ENCODE results near the gene SLC5A10.
"Not testable (repeated sequence)": the region's sequence is repeated elsewhere in the genome, so short reads cannot be mapped to it uniquely, and the experiment has no call there.

SLC5A10 gene

GRCh38 chr17:19013806-19014627 lies 62.1 kb downstream of the SLC5A10 start:
- DNase-seq (ENCODE audit: low read depth): no peak
- H3K4me3 ChIP-seq (ENCODE audit: low read depth, low read length): no peak overlapping the region

GRCh38 chr17:19014628-19015215 lies 62.8 kb downstream of the SLC5A10 start:
- H3K4me3 ChIP-seq (ENCODE audit: low read depth, low read length): no peak overlapping the region
- DNase-seq (ENCODE audit: low read depth): no peak

GRCh38 chr17:19015428-19015827 lies 63.5 kb downstream of the SLC5A10 start:
- DNase-seq (ENCODE audit: low read depth): no peak
- no peak overlapping the region for H3K4me3 ChIP-seq (ENCODE audit: low read depth, low read length)

GRCh38 chr17:19016297-19016696 lies 64.3 kb downstream of the SLC5A10 start:
- no peak overlapping the region for H3K4me3 ChIP-seq (ENCODE audit: low read depth, low read length)
- DNase-seq (ENCODE audit: low read depth): no peak

- no peak for DNase-seq (ENCODE audit: low read depth)
- H3K4me3 ChIP-seq (ENCODE audit: low read depth, low read length): no peak overlapping the region
Observed at GRCh38 chr17:19016881-19017280, 64.9 kb downstream of the SLC5A10 start.

- no peak overlapping the region for H3K4me3 ChIP-seq (ENCODE audit: low read depth, low read length)
- DNase-seq (ENCODE audit: low read depth): no peak
Observed at GRCh38 chr17:19017401-19017800, 65.4 kb downstream of the SLC5A10 start.

- no peak overlapping the region for H3K4me3 ChIP-seq (ENCODE audit: low read depth, low read length)
- no peak for DNase-seq (ENCODE audit: low read depth)
Observed at GRCh38 chr17:19017804-19018599, 66.0 kb downstream of the SLC5A10 start.

GRCh38 chr17:19018600-19018950 lies 66.6 kb downstream of the SLC5A10 start:
- no peak overlapping the region for H3K4me3 ChIP-seq (ENCODE audit: low read depth, low read length)
- no peak for DNase-seq (ENCODE audit: low read depth)

- no peak overlapping the region for H3K4me3 ChIP-seq (ENCODE audit: low read depth, low read length)
Observed at GRCh38 chr17:19019041-19019941, 67.3 kb downstream of the SLC5A10 start.

GRCh38 chr17:19020016-19020415 lies 68.1 kb downstream of the SLC5A10 start:
- H3K4me3 ChIP-seq (ENCODE audit: low read depth, low read length): no peak overlapping the region
- DNase-seq (ENCODE audit: low read depth): no peak

More at GRCh38 chr17:19019041-19019941, 67.3 kb downstream of the SLC5A10 start:
- DNase-seq (ENCODE audit: low read depth): no peak

GRCh38 chr17:19021011-19021621 lies 69.2 kb downstream of the SLC5A10 start:
- DNase-seq (ENCODE audit: low read depth); H3K4me3 ChIP-seq (ENCODE audit: low read depth, low read length): not testable (repeated sequence)

GRCh38 chr17:19021622-19022083 lies 69.7 kb downstream of the SLC5A10 start:
- no peak overlapping the region for H3K4me3 ChIP-seq (ENCODE audit: low read depth, low read length)
- DNase-seq (ENCODE audit: low read depth): no peak

- DNase-seq (ENCODE audit: low read depth): no peak
- H3K4me3 ChIP-seq (ENCODE audit: low read depth, low read length): no peak overlapping the region
Observed at GRCh38 chr17:19022128-19022527, 70.2 kb downstream of the SLC5A10 start.

GRCh38 chr17:19022747-19023146 lies 70.8 kb downstream of the SLC5A10 start:
- no peak overlapping the region for H3K4me3 ChIP-seq (ENCODE audit: low read depth, low read length)
- no peak for DNase-seq (ENCODE audit: low read depth)

GRCh38 chr17:19023209-19023999 lies 71.4 kb downstream of the SLC5A10 start:
- H3K4me3 ChIP-seq (ENCODE audit: low read depth, low read length): no peak overlapping the region
- no peak for DNase-seq (ENCODE audit: low read depth)

- no peak for DNase-seq (ENCODE audit: low read depth)
- no peak overlapping the region for H3K4me3 ChIP-seq (ENCODE audit: low read depth, low read length)
Observed at GRCh38 chr17:19024101-19025078, 72.4 kb downstream of the SLC5A10 start.

GRCh38 chr17:19028671-19029070 lies 76.7 kb downstream of the SLC5A10 start:
- not testable (repeated sequence) for DNase-seq (ENCODE audit: low read depth); H3K4me3 ChIP-seq (ENCODE audit: low read depth, low read length)

Measured in skeletal muscle cell (primary cell).